SK-N-SH (cell line): ENCODE measurements around the gene MYBPH. TPM values are rescaled to one million over a fixed set of nuclear protein-coding genes. Genes with fewer than 3 reads are reported as not detected.

Source experiments
- CTCF ChIA-PET: fragments of 300-600, 350-600 bp; formaldehyde crosslinking; extraction: SDS; loops from one replicate; lab custom pipeline; 2021; lab: Yijun Ruan, JAX
- POLR2A ChIA-PET: fragments of 350-600 bp; sonication (Branson Sonifier 250); formaldehyde crosslinking; extraction: SDS; loops from one replicate; lab custom pipeline; 2020; ENCODE audit warnings: antibody characterized with exemption, inconsistent platforms; lab: Yijun Ruan, JAX
- DNase-seq: peaks from one replicate; pipeline ENCODE4 v3.0.0; 2012
- H2AFZ ChIP-seq: fragments of 200-600 bp; sonication (generic); 2 replicates; pipeline ENCODE4 v1.8.1; 2016; ENCODE audit warnings: antibody characterized with exemption, mild to moderate bottlenecking, low read depth
- H3F3A ChIP-seq: fragments of 200-600 bp; sonication (generic); replicated peaks from 2 replicates; pipeline ENCODE3; 2016; ENCODE audit warnings: antibody characterized with exemption, mild to moderate bottlenecking; ENCODE audit not compliant: insufficient read depth
- H3K27ac ChIP-seq, 2 experiments: fragments of 200-500 bp in 1 of 2; fragments of 200-600 bp in 1 of 2; sonication (Bioruptor generic) in 1 of 2; sonication (generic), shearing (Covaris generic) in 1 of 2; 2 replicates each; pipeline versions ENCODE4 v1.5.1 to v1.6.1; 2014 to 2016; ENCODE audit warnings: low read depth in 2 of 2, inconsistent platforms in 1 of 2, low read length in 1 of 2, mild to moderate bottlenecking in 1 of 2, mixed read lengths in 1 of 2
- H3K27me3 ChIP-seq: fragments of 200-600 bp; sonication (generic), shearing (Covaris generic); 2 replicates; pipeline ENCODE4 v1.6.1; 2016; ENCODE audit warnings: mixed run types; ENCODE audit not compliant: insufficient read depth
- H3K36me3 ChIP-seq, 2 experiments: fragments of 200-500 bp in 1 of 2; fragments of 200-600 bp in 1 of 2; sonication (Bioruptor generic) in 1 of 2; sonication (generic) in 1 of 2; replicated peaks in 1 of 2; 2 replicates each; pipeline versions ENCODE3 to v1.5.1; 2014 to 2016; ENCODE audit warnings: low read length in 1 of 2, mild to moderate bottlenecking in 1 of 2; ENCODE audit not compliant: insufficient read depth in 2 of 2, control insufficient read depth in 1 of 2
- H3K4me1 ChIP-seq, 2 experiments: fragments of 200-500 bp in 1 of 2; fragments of 200-600 bp in 1 of 2; sonication (Bioruptor generic) in 1 of 2; sonication (generic), shearing (Covaris generic) in 1 of 2; 2 replicates each; pipeline versions ENCODE4 v1.5.1 to v1.6.1; 2014 to 2016; ENCODE audit warnings: low read depth in 1 of 2, low read length in 1 of 2, mixed run types in 1 of 2; ENCODE audit not compliant: insufficient read depth in 2 of 2, control insufficient read depth in 1 of 2
- H3K4me2 ChIP-seq: fragments of 200-600 bp; sonication (generic), shearing (Covaris generic); 2 replicates; pipeline ENCODE4 v1.6.1; 2017; ENCODE audit warnings: mixed run types
- H3K4me3 ChIP-seq, 2 experiments: fragments of 200-500 bp in 1 of 2; fragments of 200-600 bp in 1 of 2; sonication (Bioruptor generic) in 1 of 2; sonication (generic), shearing (Covaris generic) in 1 of 2; 2 replicates each; pipeline versions ENCODE4 v1.5.1 to v1.8.1; 2014 to 2016; ENCODE audit warnings: low read depth in 2 of 2, inconsistent platforms in 1 of 2, low read length in 1 of 2, mild to moderate bottlenecking in 1 of 2, mixed read lengths in 1 of 2, moderate library complexity in 1 of 2
- H3K79me2 ChIP-seq: fragments of 200-600 bp; sonication (generic); 2 replicates; pipeline ENCODE4 v1.8.1; 2017; ENCODE audit warnings: mild to moderate bottlenecking; ENCODE audit not compliant: insufficient read depth
- H3K9ac ChIP-seq: fragments of 200-600 bp; sonication (generic); 2 replicates; pipeline ENCODE4 v1.6.1; 2017; ENCODE audit warnings: mixed run types
- H3K9me2 ChIP-seq: fragments of 200-600 bp; sonication (generic); 2 replicates; pipeline ENCODE4 v1.6.1; 2017; ENCODE audit warnings: mixed run types
- H3K9me3 ChIP-seq: fragments of 200-600 bp; sonication (generic); 2 replicates; pipeline ENCODE4 v1.6.1; 2017; ENCODE audit warnings: mixed run types, mild to moderate bottlenecking, moderate library complexity
- H4K20me1 ChIP-seq: fragments of 200-600 bp; sonication (generic); 2 replicates; pipeline ENCODE4 v1.6.1; 2017; ENCODE audit warnings: mild to moderate bottlenecking, mixed run types; ENCODE audit not compliant: insufficient read depth
- CHD2 ChIP-seq: fragments of 150-350 bp; IDR thresholded peaks from 2 replicates; pipeline ENCODE4 v1.6.1; 2018; ENCODE audit warnings: low read length; ENCODE audit not compliant: partially characterized antibody
- CTCF ChIP-seq: fragments of 200-600 bp; sonication (generic); IDR thresholded peaks from 2 replicates; pipeline ENCODE4 v1.6.1; 2017; ENCODE audit warnings: antibody characterized with exemption, mild to moderate bottlenecking, moderate library complexity
- FOXJ3 ChIP-seq: sonication (generic); formaldehyde crosslinking; IDR thresholded peaks from 2 replicates; pipeline ENCODE4 v1.5.1; 2020; ENCODE audit warnings: mild to moderate bottlenecking, missing genetic modification reagents
- FOXM1 ChIP-seq: IDR thresholded peaks from 2 replicates; pipeline ENCODE4 v1.4.0; 2012; ENCODE audit warnings: low read depth, mild to moderate bottlenecking
- GABPA ChIP-seq: IDR thresholded peaks from 2 replicates; pipeline ENCODE4 v1.4.0; 2012; ENCODE audit warnings: low read depth, mild to moderate bottlenecking
- GATA2 ChIP-seq: sonication (generic); formaldehyde crosslinking; IDR thresholded peaks from 2 replicates; pipeline ENCODE4 v1.5.0; 2020; ENCODE audit warnings: mild to moderate bottlenecking, missing genetic modification reagents
- IRF3 ChIP-seq: fragments of 150-350 bp; IDR thresholded peaks from 2 replicates; pipeline ENCODE4 v1.6.1; 2016; ENCODE audit warnings: mild to moderate bottlenecking, low read depth, low read length
- MAX ChIP-seq: IDR thresholded peaks from 2 replicates; pipeline ENCODE4 v1.4.0; 2012; ENCODE audit warnings: low read depth
- MXI1 ChIP-seq: IDR thresholded peaks from 2 replicates; pipeline ENCODE4 v1.6.1; 2012; ENCODE audit warnings: mild to moderate bottlenecking, low read depth, low read length, improper control_type of control experiment
- NFIC ChIP-seq: IDR thresholded peaks from 2 replicates; pipeline ENCODE4 v1.4.0; 2012; ENCODE audit warnings: borderline replicate concordance
- NRF1 ChIP-seq: IDR thresholded peaks from 2 replicates; pipeline ENCODE4 v1.6.1; 2012; ENCODE audit warnings: low read depth, mild to moderate bottlenecking, low read length
- PBX3 ChIP-seq: IDR thresholded peaks from 2 replicates; pipeline ENCODE4; 2012
- POLR2AphosphoS5 ChIP-seq: IDR thresholded peaks from 2 replicates; pipeline ENCODE4 v1.6.1; 2012; ENCODE audit warnings: low read depth, low read length
- RCOR1 ChIP-seq: fragments of 150-350 bp; IDR thresholded peaks from 2 replicates; pipeline ENCODE4 v1.6.1; 2017; ENCODE audit warnings: antibody characterized with exemption, low read length
- SIN3A ChIP-seq: IDR thresholded peaks from 2 replicates; pipeline ENCODE4 v1.6.1; 2012; ENCODE audit warnings: low read depth, mild to moderate bottlenecking, low read length, moderate library complexity, borderline replicate concordance
- SMC3 ChIP-seq: IDR thresholded peaks from 2 replicates; pipeline ENCODE4 v1.6.1; 2012; ENCODE audit warnings: low read depth, low read length, improper control_type of control experiment
- TAF1 ChIP-seq: IDR thresholded peaks from 2 replicates; pipeline ENCODE4 v1.6.1; 2012; ENCODE audit warnings: low read depth, mild to moderate bottlenecking, low read length, moderate library complexity, borderline replicate concordance
- TCF12 ChIP-seq: IDR thresholded peaks from 2 replicates; pipeline ENCODE4 v1.4.0; 2012
- YY1 ChIP-seq: IDR thresholded peaks from 2 replicates; pipeline ENCODE4 v1.4.0; 2012; ENCODE audit warnings: low read depth, mild to moderate bottlenecking
- WGBS: methylation state at CpG from one replicate; pipeline ENCODE4 v1.1.6; 2017; ENCODE audit warnings: low lambda C conversion rate; 5-methylcytosine and 5-hydroxymethylcytosine counted together
- polyA plus RNA-seq, 3 experiments: library from polyadenylated mRNA; depleted of rRNA; stranded (reverse); fragments of >200 nt; gene quantifications; 2 replicates each; pipeline ENCODE4 v1.2.3, GENCODE V29; 2012

MYBPH gene
- polyA plus RNA-seq, 1 of the 3 experiments (the other 2 are of a cell fraction), result 0.12 TPM

DNA sequence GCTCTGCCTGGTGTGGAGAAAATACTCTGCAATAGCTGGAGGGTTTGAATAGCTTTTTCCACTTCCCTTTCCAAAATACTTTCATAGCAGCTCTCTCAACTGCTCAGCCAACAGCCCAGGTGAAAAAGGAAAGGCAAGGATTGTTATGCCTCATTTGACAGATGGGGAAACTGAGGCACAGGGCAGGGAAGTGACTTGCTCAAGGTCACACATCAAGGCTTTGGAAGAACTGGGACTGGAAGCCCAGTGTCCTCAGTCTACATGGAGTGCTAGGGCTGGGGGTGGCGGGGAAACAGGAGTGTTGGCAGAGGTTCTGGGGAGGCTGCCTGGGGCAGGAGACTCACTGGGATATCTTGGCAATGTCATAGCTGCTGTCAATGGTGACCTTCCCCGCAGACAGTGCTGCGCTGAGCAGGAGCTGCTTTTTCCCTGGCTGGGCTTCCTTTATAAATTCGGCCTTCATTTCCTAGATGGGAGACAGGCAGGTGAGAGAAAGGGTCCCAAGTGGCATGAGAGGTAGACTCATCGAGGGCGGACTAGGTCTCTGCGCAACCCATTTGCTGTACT is 6.8 kb upstream of the MYBPH start:
- peaks cover 11 to 34% of the 10 kb centered on the region in 2 experiments; a peak in 2 of 4 replicates for H3K4me1 ChIP-seq
- no peaks in the 10 kb centered on the region for H3K79me2 ChIP-seq
- no peak overlapping the region for H3K4me3 ChIP-seq
- H3K27ac ChIP-seq, result no peak overlapping the region
- no peak overlapping the region for H3K9ac ChIP-seq
- ChIA-PET POLR2A (interaction anchor here (0.9 kb wide), 1 partner anchor 54 kb away, joined by 4 read pairs; no protein-coding TSS in a partner anchor), CTCF (interaction anchor here (1.0 to 3.6 kb wide), 8 partner anchors 10 to 87 kb away, joined by 3 to 11 read pairs (median 4); no protein-coding TSS in a partner anchor)
- no peaks in the 10 kb centered on the region for H3K9me3 ChIP-seq
- 86% methylated on average over 7 of the region's 7 CpGs for WGBS
- H3K36me3 ChIP-seq, result no peaks in the 10 kb centered on the region
- TF ChIP-seq GABPA (no peak), TCF12 (no peak), PBX3 (no peak), MAX (no peak), YY1 (no peak), FOXM1 (no peak), TAF1 (no peak)
- H3F3A ChIP-seq, result no peaks in the 10 kb centered on the region
- DNase-seq, result no peak
- H2AFZ ChIP-seq, result no peak overlapping the region
- H3K9me2 ChIP-seq, result no peaks in the 10 kb centered on the region
- H3K27me3 ChIP-seq, result no peaks in the 10 kb centered on the region
- H3K4me2 ChIP-seq, result no peak overlapping the region
- H4K20me1 ChIP-seq, result no peaks in the 10 kb centered on the region

- H3K9me3 ChIP-seq, result no peaks in the 10 kb centered on the region
- H3K4me3 ChIP-seq, result no peak overlapping the region
- no peak for DNase-seq
- no peak overlapping the region for H3K9ac ChIP-seq
- H2AFZ ChIP-seq, result no peak overlapping the region
- H3K79me2 ChIP-seq, result no peaks in the 10 kb centered on the region
- H3K4me2 ChIP-seq, result no peak overlapping the region
- ChIA-PET CTCF (interaction anchor here (1.0 to 3.6 kb wide), 9 partner anchors 10 to 142 kb away, joined by 3 to 11 read pairs (median 4); no protein-coding TSS in a partner anchor), POLR2A (interaction anchor here (0.9 kb wide), 1 partner anchor 55 kb away, joined by 4 read pairs; no protein-coding TSS in a partner anchor)
- no peaks in the 10 kb centered on the region for H3F3A ChIP-seq
- H3K27ac ChIP-seq, result no peak overlapping the region
- H3K36me3 ChIP-seq, result no peaks in the 10 kb centered on the region
- no peaks in the 10 kb centered on the region for H3K27me3 ChIP-seq
- H3K9me2 ChIP-seq, result no peaks in the 10 kb centered on the region
- H3K4me1 ChIP-seq, result peaks cover 14 to 37% of the 10 kb centered on the region in 2 experiments; a peak in 2 of 4 replicates
- H4K20me1 ChIP-seq, result no peaks in the 10 kb centered on the region
- WGBS, result 83% methylated on average over 9 of the region's 10 CpGs
- TF ChIP-seq NRF1, result no peak
- TF ChIP-seq RCOR1, result no peak
- no peak for TF ChIP-seq PBX3
- TF ChIP-seq NFIC, result no peak
- TF ChIP-seq POLR2AphosphoS5, result no peak
- no peak for TF ChIP-seq SMC3
- no peak for TF ChIP-seq SIN3A
- no peak for TF ChIP-seq IRF3
- TF ChIP-seq FOXJ3 (CRISPR knock-in tag), result no peak
- no peak for TF ChIP-seq MXI1
- no peak for TF ChIP-seq CTCF
- no peak for TF ChIP-seq GATA2 (CRISPR knock-in tag)
- TF ChIP-seq CHD2, result no peak
Measured at GRCh38 chr1:203181586-203182386, 6.2 kb upstream of the MYBPH start.
